Measurements from ENCODE around the gene CHMP5.
"Not testable (repeated sequence)": the region's sequence is repeated elsewhere in the genome, so short reads cannot be mapped to it uniquely, and the experiment has no call there.

CHMP5 gene

GRCh38 chr9:33285502-33285901, 20.7 kb downstream of the CHMP5 start:
- no peak for DNase-seq

GRCh38 chr9:33287087-33287490, 22.2 kb downstream of the CHMP5 start:
- DNase-seq, result no peak

- DNase-seq, result no peak
These were observed 23.4 kb downstream of the CHMP5 start for GRCh38 chr9:33288235-33288634.

GRCh38 chr9:33288828-33289483, 24.1 kb downstream of the CHMP5 start:
- peak; percentile 45 for DNase-seq

GRCh38 chr9:33289496-33289895, 24.6 kb downstream of the CHMP5 start:
- DNase-seq, result peak; percentile 62

GRCh38 chr9:33289936-33290246, 25.0 kb downstream of the CHMP5 start:
- no peak for DNase-seq

GRCh38 chr9:33290247-33291030, 25.6 kb downstream of the CHMP5 start, which contains the start of gene NFX1:
NFX1 (plus strand) TSS chr9:33290516; CDS start chr9:33290573, 57 bp downstream.
- peak; percentile 98 for DNase-seq

- no peak for DNase-seq
These were observed 26.2 kb downstream of the CHMP5 start for GRCh38 chr9:33291031-33291397.

GRCh38 chr9:33291901-33292300, 27.1 kb downstream of the CHMP5 start:
- no peak for DNase-seq

GRCh38 chr9:33293782-33294181, 28.9 kb downstream of the CHMP5 start:
- DNase-seq, result no peak

GRCh38 chr9:33294670-33295432, 30.0 kb downstream of the CHMP5 start:
- DNase-seq, result no peak

- no peak for DNase-seq
These were observed 30.7 kb downstream of the CHMP5 start for GRCh38 chr9:33295571-33295970.

GRCh38 chr9:33297432-33297831, 32.6 kb downstream of the CHMP5 start:
- no peak for DNase-seq

GRCh38 chr9:33300546-33300945, 35.7 kb downstream of the CHMP5 start:
- DNase-seq, result no peak

GRCh38 chr9:33304362-33304761, 39.5 kb downstream of the CHMP5 start:
- no peak for DNase-seq

GRCh38 chr9:33306037-33306436, 41.2 kb downstream of the CHMP5 start:
- DNase-seq, result no peak

GRCh38 chr9:33307067-33307466, 42.2 kb downstream of the CHMP5 start:
- no peak for DNase-seq

GRCh38 chr9:33309903-33310302, 45.1 kb downstream of the CHMP5 start:
- no peak for DNase-seq

GRCh38 chr9:33310748-33311147, 45.9 kb downstream of the CHMP5 start:
- no peak for DNase-seq

- DNase-seq, result no peak
These were observed 47.1 kb downstream of the CHMP5 start for GRCh38 chr9:33311953-33312352.

GRCh38 chr9:33315371-33315770, 50.5 kb downstream of the CHMP5 start:
- DNase-seq, result no peak

GRCh38 chr9:33317136-33317535, 52.3 kb downstream of the CHMP5 start:
- not testable (repeated sequence) for DNase-seq

- no peak for DNase-seq
These were observed 53.4 kb downstream of the CHMP5 start for GRCh38 chr9:33318225-33318624.

GRCh38 chr9:33318781-33319180, 53.9 kb downstream of the CHMP5 start:
- no peak for DNase-seq

Measured in right forelimb (tissue), 1 donor.